ENCODE measurements around the gene CACNA2D3. TPM values are rescaled to one million over a fixed set of nuclear protein-coding genes. Genes with fewer than 3 reads are reported as not detected.

The CACNA2D3 gene
- total RNA-seq, 2 donors from 2014 or later = 0.42 to 0.98 TPM

- H3K9ac ChIP-seq (ENCODE audit: low read depth in 2 of 2, low read length in 2 of 2) = no peak overlapping the region
- H3K4me3 ChIP-seq = no peak overlapping the region
- H3K36me3 ChIP-seq = no peaks in the 10 kb centered on the region
- no peak overlapping the region for H3K27ac ChIP-seq
- H3K4me1 ChIP-seq = no peaks in the 10 kb centered on the region
- intact Hi-C loops (cut with DNase I) = no loop called here
- no peak for TF ChIP-seq CTCF (IDR thresholded peaks at IDR 0.05)
- H3K9me3 ChIP-seq = no peaks in the 10 kb centered on the region
- DNase-seq = no peak
- no peaks in the 10 kb centered on the region for H3K27me3 ChIP-seq
Measured at GRCh38 chr3:54901906-54902685, 779.7 kb downstream of the CACNA2D3 start.

- DNase-seq = no peak
- Histone ChIP-seq H3K9ac (ENCODE audit: low read depth in 2 of 2, low read length in 2 of 2) (no peak overlapping the region), H3K27me3 (no peaks in the 10 kb centered on the region), H3K27ac (no peak overlapping the region), H3K36me3 (no peaks in the 10 kb centered on the region), H3K4me3 (no peak overlapping the region), H3K4me1 (no peaks in the 10 kb centered on the region), H3K9me3 (no peaks in the 10 kb centered on the region)
- no peak for TF ChIP-seq CTCF (IDR thresholded peaks at IDR 0.05)
- intact Hi-C loops (cut with DNase I) = no loop called here
Measured at GRCh38 chr3:54905261-54905888, 783.0 kb downstream of the CACNA2D3 start.

GRCh38 chr3:54905920-54906319, 783.6 kb downstream of the CACNA2D3 start:
- Histone ChIP-seq H3K27me3 (no peaks in the 10 kb centered on the region), H3K36me3 (no peaks in the 10 kb centered on the region), H3K9me3 (no peaks in the 10 kb centered on the region), H3K4me1 (no peaks in the 10 kb centered on the region), H3K27ac (no peak overlapping the region), H3K9ac (ENCODE audit: low read depth in 2 of 2, low read length in 2 of 2) (no peak overlapping the region), H3K4me3 (no peak overlapping the region)
- no peak for DNase-seq
- no peak for TF ChIP-seq CTCF (IDR thresholded peaks at IDR 0.05)
- intact Hi-C loops (cut with DNase I) = no loop called here

- Histone ChIP-seq H3K9ac (ENCODE audit: low read depth in 2 of 2, low read length in 2 of 2) (no peak overlapping the region), H3K4me1 (no peaks in the 10 kb centered on the region), H3K4me3 (no peak overlapping the region), H3K27me3 (no peaks in the 10 kb centered on the region), H3K27ac (no peak overlapping the region), H3K36me3 (no peaks in the 10 kb centered on the region), H3K9me3 (no peaks in the 10 kb centered on the region)
- intact Hi-C loops (cut with DNase I) = no loop called here
- no peak for TF ChIP-seq CTCF (IDR thresholded peaks at IDR 0.05)
- no peak for DNase-seq
Measured at GRCh38 chr3:54906763-54907162, 784.4 kb downstream of the CACNA2D3 start.

- no peak for TF ChIP-seq CTCF (IDR thresholded peaks at IDR 0.05)
- Histone ChIP-seq H3K27ac (no peak overlapping the region), H3K27me3 (no peaks in the 10 kb centered on the region), H3K4me3 (no peak overlapping the region), H3K4me1 (no peaks in the 10 kb centered on the region), H3K9me3 (no peaks in the 10 kb centered on the region), H3K36me3 (no peaks in the 10 kb centered on the region), H3K9ac (ENCODE audit: low read depth in 2 of 2, low read length in 2 of 2) (no peak overlapping the region)
- intact Hi-C loops (cut with DNase I) = no loop called here
- no peak for DNase-seq
Measured at GRCh38 chr3:54909191-54909590, 786.8 kb downstream of the CACNA2D3 start.

Data from colonic mucosa (tissue), 4 donors.